ENCODE data around the gene CSK. TPM values are rescaled to one million over a fixed set of nuclear protein-coding genes. Genes with fewer than 3 reads are reported as not detected.

The CSK gene
- total and polyA plus RNA-seq, 2 donors from 2014 or later = 18.9 to 58.8 TPM

DNA sequence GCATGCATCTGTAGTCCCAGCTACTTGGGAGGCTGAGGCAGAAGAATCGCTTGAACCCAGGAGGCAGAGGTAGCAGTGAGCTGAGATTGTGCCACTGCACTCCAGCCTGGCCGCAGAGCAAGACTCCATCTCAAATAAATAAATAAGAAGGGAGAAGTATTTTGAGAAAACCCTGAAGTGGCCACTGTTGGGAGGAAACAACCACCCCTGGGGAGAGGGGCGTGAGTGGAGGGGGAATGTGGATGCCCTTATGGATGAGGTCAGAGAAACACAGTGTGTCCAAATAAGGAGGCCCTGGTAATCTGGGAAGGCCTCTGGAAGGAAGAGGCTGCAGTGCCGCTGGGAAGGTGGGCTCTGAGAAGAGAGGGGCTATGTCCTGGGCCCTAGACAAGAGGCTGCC lies 40.4 kb downstream of the CSK start:
- Histone ChIP-seq H3K36me3 (ENCODE audit: control insufficient read depth in 2 of 3, insufficient read depth in 3 of 3, low read length in 3 of 3) (no peaks in the 10 kb centered on the region), H3K9ac (ENCODE audit: low read length in 3 of 3) (no peak overlapping the region), H3K27me3 (ENCODE audit: control insufficient read depth, insufficient read depth, low read length) (no peaks in the 10 kb centered on the region), H3K9me3 (ENCODE audit: control insufficient read depth in 2 of 3, insufficient read depth in 1 of 3, low read length in 3 of 3) (no peaks in the 10 kb centered on the region), H3K4me3 (ENCODE audit: low read length in 3 of 3) (no peak overlapping the region), H3K4me1 (ENCODE audit: control insufficient read depth in 2 of 3, insufficient read depth in 2 of 3, low read depth in 1 of 3, low read length in 3 of 3) (no peaks in the 10 kb centered on the region), H3K27ac (ENCODE audit: low read depth in 2 of 2, low read length in 2 of 2) (no peak overlapping the region)
- TF ChIP-seq, protein P1, sequence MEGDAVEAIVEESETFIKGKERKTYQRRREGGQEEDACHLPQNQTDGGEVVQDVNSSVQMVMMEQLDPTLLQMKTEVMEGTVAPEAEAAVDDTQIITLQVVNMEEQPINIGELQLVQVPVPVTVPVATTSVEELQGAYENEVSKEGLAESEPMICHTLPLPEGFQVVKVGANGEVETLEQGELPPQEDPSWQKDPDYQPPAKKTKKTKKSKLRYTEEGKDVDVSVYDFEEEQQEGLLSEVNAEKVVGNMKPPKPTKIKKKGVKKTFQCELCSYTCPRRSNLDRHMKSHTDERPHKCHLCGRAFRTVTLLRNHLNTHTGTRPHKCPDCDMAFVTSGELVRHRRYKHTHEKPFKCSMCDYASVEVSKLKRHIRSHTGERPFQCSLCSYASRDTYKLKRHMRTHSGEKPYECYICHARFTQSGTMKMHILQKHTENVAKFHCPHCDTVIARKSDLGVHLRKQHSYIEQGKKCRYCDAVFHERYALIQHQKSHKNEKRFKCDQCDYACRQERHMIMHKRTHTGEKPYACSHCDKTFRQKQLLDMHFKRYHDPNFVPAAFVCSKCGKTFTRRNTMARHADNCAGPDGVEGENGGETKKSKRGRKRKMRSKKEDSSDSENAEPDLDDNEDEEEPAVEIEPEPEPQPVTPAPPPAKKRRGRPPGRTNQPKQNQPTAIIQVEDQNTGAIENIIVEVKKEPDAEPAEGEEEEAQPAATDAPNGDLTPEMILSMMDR (IDR thresholded peaks at IDR 0.05; ENCODE audit: borderline replicate concordance, extremely low read depth, insufficient read depth) = no peak
- intact Hi-C loops (cut with DNase I) = no loop called here
- FAIRE-seq (no peak), DNase-seq (no peak)

DNA sequence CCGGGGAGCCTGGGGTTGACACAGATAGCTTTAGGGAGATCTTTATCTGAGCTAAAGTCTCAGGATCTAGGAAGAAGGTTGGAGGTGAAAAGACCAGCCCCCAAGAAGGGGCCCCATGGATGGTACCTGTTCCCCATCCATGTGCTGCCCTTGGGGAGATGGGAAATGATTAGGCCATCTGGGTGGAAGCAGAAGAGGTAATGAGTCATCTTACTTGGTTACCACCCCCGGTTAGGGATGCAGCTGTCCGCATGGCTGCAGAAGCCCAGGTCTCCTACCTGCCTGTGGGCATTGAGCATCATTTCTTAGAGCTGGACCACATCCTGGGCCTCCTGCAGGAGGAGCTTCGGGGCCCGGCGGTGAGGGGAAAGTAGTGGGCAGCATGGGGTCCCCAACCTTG lies 41.4 kb downstream of the CSK start:
- DNase-seq (no peak), FAIRE-seq (no peak)
- H3K27me3 ChIP-seq (ENCODE audit: control insufficient read depth, insufficient read depth, low read length) = peaks cover 4% of the 10 kb centered on the region
- H3K9me3 ChIP-seq (ENCODE audit: control insufficient read depth in 2 of 3, insufficient read depth in 1 of 3, low read length in 3 of 3) = no peaks in the 10 kb centered on the region
- no peak overlapping the region for H3K27ac ChIP-seq (ENCODE audit: low read depth in 2 of 2, low read length in 2 of 2)
- TF ChIP-seq, protein P1 (IDR thresholded peaks at IDR 0.05; ENCODE audit: borderline replicate concordance, extremely low read depth, insufficient read depth) = no peak
- H3K36me3 ChIP-seq (ENCODE audit: control insufficient read depth in 2 of 3, insufficient read depth in 3 of 3, low read length in 3 of 3) = no peaks in the 10 kb centered on the region
- H3K4me1 ChIP-seq (ENCODE audit: control insufficient read depth in 2 of 3, insufficient read depth in 2 of 3, low read depth in 1 of 3, low read length in 3 of 3) = no peaks in the 10 kb centered on the region
- intact Hi-C loops (cut with DNase I) = no loop called here
- H3K4me3 ChIP-seq (ENCODE audit: low read length in 3 of 3) = no peak overlapping the region
- no peak overlapping the region for H3K9ac ChIP-seq (ENCODE audit: low read length in 3 of 3)

DNA sequence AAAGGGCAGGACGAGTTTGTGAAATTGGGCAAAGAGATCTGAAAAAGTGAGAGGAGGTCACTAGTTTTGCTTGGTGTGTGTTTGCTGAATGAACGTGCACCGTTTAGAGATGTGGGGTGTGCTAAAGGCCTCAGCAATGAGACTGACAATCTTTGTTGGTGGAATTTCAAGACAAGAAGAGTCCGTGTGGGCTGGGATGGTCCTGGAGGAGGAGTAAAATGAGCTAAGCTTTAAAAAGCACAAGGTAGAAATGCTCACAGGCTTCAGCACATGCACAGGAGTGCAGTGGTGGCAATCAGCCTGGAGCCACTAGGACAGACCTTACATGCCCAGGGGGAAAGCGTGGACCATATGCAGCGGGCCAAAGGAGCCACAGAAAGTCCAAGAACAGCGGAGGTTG lies 43.1 kb downstream of the CSK start:
- no peak overlapping the region for H3K4me3 ChIP-seq (ENCODE audit: low read length in 3 of 3)
- no peak overlapping the region for H3K27ac ChIP-seq (ENCODE audit: low read depth in 2 of 2, low read length in 2 of 2)
- intact Hi-C loops (cut with DNase I) = no loop called here
- H3K9ac ChIP-seq (ENCODE audit: low read length in 3 of 3) = no peak overlapping the region
- TF ChIP-seq, protein P1 (IDR thresholded peaks at IDR 0.05; ENCODE audit: borderline replicate concordance, extremely low read depth, insufficient read depth) = no peak
- no peaks in the 10 kb centered on the region for H3K4me1 ChIP-seq (ENCODE audit: control insufficient read depth in 2 of 3, insufficient read depth in 2 of 3, low read depth in 1 of 3, low read length in 3 of 3)
- H3K9me3 ChIP-seq (ENCODE audit: control insufficient read depth in 2 of 3, insufficient read depth in 1 of 3, low read length in 3 of 3) = no peaks in the 10 kb centered on the region
- DNase-seq (no peak), FAIRE-seq (no peak)
- H3K27me3 ChIP-seq (ENCODE audit: control insufficient read depth, insufficient read depth, low read length) = peaks cover 4% of the 10 kb centered on the region
- no peaks in the 10 kb centered on the region for H3K36me3 ChIP-seq (ENCODE audit: control insufficient read depth in 2 of 3, insufficient read depth in 3 of 3, low read length in 3 of 3)

DNA sequence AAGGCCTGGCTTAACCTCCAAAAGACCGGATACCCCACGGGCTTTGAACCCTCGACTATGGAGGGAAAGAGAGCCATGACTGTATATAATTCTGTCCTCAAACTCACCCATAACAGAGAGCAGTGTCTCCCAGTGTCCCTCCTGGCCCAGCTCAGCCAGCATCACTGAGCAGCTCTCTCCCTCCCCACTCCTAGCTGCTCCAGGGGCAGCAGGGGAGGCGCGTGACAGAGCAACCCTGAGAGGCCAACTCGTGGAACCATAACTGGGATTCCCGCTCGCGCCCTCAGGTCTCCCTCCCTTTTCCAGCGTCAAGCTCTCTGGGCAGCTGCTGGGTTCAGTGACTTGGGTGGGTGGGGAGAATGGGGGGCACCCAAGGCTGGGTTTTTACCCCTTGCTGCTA lies 44.0 kb downstream of the CSK start:
- intact Hi-C loops (cut with DNase I) = no loop called here
- Histone ChIP-seq H3K27ac (ENCODE audit: low read depth in 2 of 2, low read length in 2 of 2) (no peak overlapping the region), H3K27me3 (ENCODE audit: control insufficient read depth, insufficient read depth, low read length) (peaks cover 4% of the 10 kb centered on the region), H3K36me3 (ENCODE audit: control insufficient read depth in 2 of 3, insufficient read depth in 3 of 3, low read length in 3 of 3) (no peaks in the 10 kb centered on the region), H3K9ac (ENCODE audit: low read length in 3 of 3) (no peak overlapping the region), H3K4me1 (ENCODE audit: control insufficient read depth in 2 of 3, insufficient read depth in 2 of 3, low read depth in 1 of 3, low read length in 3 of 3) (no peaks in the 10 kb centered on the region), H3K9me3 (ENCODE audit: control insufficient read depth in 2 of 3, insufficient read depth in 1 of 3, low read length in 3 of 3) (no peaks in the 10 kb centered on the region), H3K4me3 (ENCODE audit: low read length in 3 of 3) (no peak overlapping the region)
- TF ChIP-seq, protein P1 (IDR thresholded peaks at IDR 0.05; ENCODE audit: borderline replicate concordance, extremely low read depth, insufficient read depth) = no peak
- no peak for FAIRE-seq
- DNase-seq = peak in 3 of 5 donors; percentile 30 to 50 (median 36)
